Panc1 (cell line): ENCODE data around the gene AKIRIN1. TPM values are rescaled to one million over a fixed set of nuclear protein-coding genes. Genes with fewer than 3 reads are reported as not detected.
"Not testable (repeated sequence)": the region's sequence is repeated elsewhere in the genome, so short reads cannot be mapped to it uniquely, and the experiment has no call there.

ENCODE experiments used
- ATAC-seq: fragments of 200-7000 bp; cut with Tn5 transposase; 2 replicates; pipeline ENCODE4 v1.9.1; 2020; ENCODE audit warnings: mild to moderate bottlenecking, moderate library complexity
- BruUV-seq: library from RNA; stranded (reverse); fragments of 400-500 nt; replicated peaks from 2 replicates; lab custom pipeline; 2021; lab: Mats Ljungman, UMichigan
- CTCF ChIA-PET: fragments of 300-600 bp; sonication (Branson Sonifier 250); formaldehyde crosslinking; loops from one replicate; lab custom pipeline; 2022; ENCODE audit warnings: antibody characterized with exemption; lab: Charles Lee
- POLR2A ChIA-PET: fragments of 300-600 bp; sonication (Branson Sonifier 250); formaldehyde crosslinking; loops from one replicate; lab custom pipeline; 2022; ENCODE audit warnings: antibody characterized with exemption; lab: Charles Lee
- DNase-seq: peaks from one replicate; pipeline ENCODE4 v3.0.0-alpha.2; 2010; ENCODE audit warnings: low read depth, low spot score
- H3K27ac ChIP-seq: 2 replicates; pipeline ENCODE4 v1.5.1; 2011; ENCODE audit warnings: mild to moderate bottlenecking, low read length, inconsistent platforms
- H3K27me3 ChIP-seq: fragments of 200-500 bp; sonication (Bioruptor generic); 2 replicates; pipeline ENCODE4 v1.6.0; 2014; ENCODE audit warnings: low read length, inconsistent platforms; ENCODE audit not compliant: control insufficient read depth, insufficient read depth
- H3K36me3 ChIP-seq: fragments of 200-500 bp; sonication (Bioruptor generic); 2 replicates; pipeline ENCODE4 v1.5.1; 2014; ENCODE audit warnings: inconsistent platforms, mild to moderate bottlenecking, low read length, moderate library complexity; ENCODE audit not compliant: control insufficient read depth, insufficient read depth
- H3K4me1 ChIP-seq: 2 replicates; pipeline ENCODE4 v1.5.1; 2011; ENCODE audit warnings: inconsistent platforms, mild to moderate bottlenecking, low read length, moderate library complexity; ENCODE audit not compliant: control insufficient read depth, insufficient read depth
- H3K4me3 ChIP-seq, 2 experiments: 2 replicates each; pipeline ENCODE4 v1.5.1; 2011 to 2012; ENCODE audit warnings: low read depth in 2 of 2, low read length in 2 of 2, mild to moderate bottlenecking in 2 of 2, inconsistent platforms in 1 of 2, moderate library complexity in 1 of 2
- H3K9me3 ChIP-seq: fragments of 200-500 bp; sonication (Bioruptor generic); 2 replicates; pipeline ENCODE4 v1.5.1; 2014; ENCODE audit warnings: low read depth, mild to moderate bottlenecking, inconsistent platforms, low read length, moderate library complexity; ENCODE audit not compliant: control insufficient read depth, insufficient read depth
- POLR2AphosphoS5 ChIP-seq: IDR thresholded peaks from 2 replicates; pipeline ENCODE4 v1.6.1; 2012; ENCODE audit warnings: mild to moderate bottlenecking, low read depth, low read length, moderate library complexity
- SIN3A ChIP-seq: IDR thresholded peaks from 2 replicates; pipeline ENCODE4 v1.6.1; 2012; ENCODE audit warnings: low read depth, mild to moderate bottlenecking, low read length, moderate library complexity, borderline replicate concordance; ENCODE audit not compliant: insufficient read depth
- TCF7L2 ChIP-seq: IDR thresholded peaks from 2 replicates; pipeline ENCODE4 v1.6.1; 2011; ENCODE audit warnings: mild to moderate bottlenecking, low read depth, low read length, inconsistent platforms
- in situ Hi-C: cut with HindIII; loops from 2 replicates; pipeline ENCODE4 v1.10.0; 2016; ENCODE audit warnings: low sequenced_read_pairs, low pct_unique_long_range_greater_than_20kb
- intact Hi-C: fragments of 100-400 bp; cut with micrococcal nuclease; formaldehyde crosslinking; loops from one replicate; pipeline ENCODE4 v1.10.0; 2022; ENCODE audit not compliant: unreplicated experiment
- total RNA-seq: library from RNA; stranded (reverse); gene quantifications from one replicate; pipeline ENCODE4 v1.2.1, GENCODE V29; 2021; ENCODE audit not compliant: unreplicated experiment
- TF ChIP-seq, protein P1 (sequence below): fragments of 450-650 bp; IDR thresholded peaks from 2 replicates; pipeline ENCODE4 v1.5.1; 2017; ENCODE audit warnings: mild to moderate bottlenecking
- TF ChIP-seq, protein P2 (sequence below), 2 experiments: IDR thresholded peaks; 2 replicates each; pipeline ENCODE4 v1.6.1; 2011 to 2012; ENCODE audit warnings: low read depth in 2 of 2, control low read depth in 1 of 2, low read length in 1 of 2, mild to moderate bottlenecking in 1 of 2, moderate library complexity in 1 of 2; ENCODE audit not compliant: insufficient read depth in 1 of 2

AKIRIN1 gene
- total RNA-seq, 1 experiment from 2014 or later, result 116 TPM

DNA sequence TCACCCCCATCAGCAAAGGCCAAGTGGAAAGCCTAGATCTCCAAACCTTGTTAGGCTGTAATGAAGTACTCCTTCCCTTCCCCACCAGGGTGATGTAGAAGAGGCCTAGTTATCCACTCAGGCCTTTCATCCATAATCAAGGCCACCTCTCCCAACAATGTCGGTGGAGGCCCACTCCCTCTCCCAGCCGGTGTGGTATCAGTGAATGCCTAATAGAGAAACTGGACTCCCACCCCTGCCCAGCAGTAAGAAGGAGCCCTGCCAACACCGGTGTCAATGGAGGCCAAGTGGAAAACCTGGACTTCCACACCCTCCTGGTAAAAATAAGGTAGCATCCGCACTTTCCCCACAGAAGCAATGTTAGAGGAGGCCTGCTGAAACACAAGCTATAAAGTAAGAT is 58.9 kb downstream of the AKIRIN1 start:
- Histone ChIP-seq H3K9me3 (no peaks in the 10 kb centered on the region), H3K27me3 (no peaks in the 10 kb centered on the region), H3K27ac (no peak overlapping the region), H3K36me3 (no peaks in the 10 kb centered on the region), H3K4me1 (no peaks in the 10 kb centered on the region), H3K4me3 (no peak overlapping the region)
- intact Hi-C loops, result no loop called here
- DNase-seq, result no peak
- POLR2A ChIA-PET, result no interaction called here
- BruUV-seq, result no TSS peak
- ATAC-seq, result no peak
- in situ Hi-C loops, result no loop called here
- CTCF ChIA-PET, result no interaction called here
- TF ChIP-seq SIN3A (no peak), POLR2AphosphoS5 (no peak), TCF7L2 (no peak)
- TF ChIP-seq, protein P1, sequence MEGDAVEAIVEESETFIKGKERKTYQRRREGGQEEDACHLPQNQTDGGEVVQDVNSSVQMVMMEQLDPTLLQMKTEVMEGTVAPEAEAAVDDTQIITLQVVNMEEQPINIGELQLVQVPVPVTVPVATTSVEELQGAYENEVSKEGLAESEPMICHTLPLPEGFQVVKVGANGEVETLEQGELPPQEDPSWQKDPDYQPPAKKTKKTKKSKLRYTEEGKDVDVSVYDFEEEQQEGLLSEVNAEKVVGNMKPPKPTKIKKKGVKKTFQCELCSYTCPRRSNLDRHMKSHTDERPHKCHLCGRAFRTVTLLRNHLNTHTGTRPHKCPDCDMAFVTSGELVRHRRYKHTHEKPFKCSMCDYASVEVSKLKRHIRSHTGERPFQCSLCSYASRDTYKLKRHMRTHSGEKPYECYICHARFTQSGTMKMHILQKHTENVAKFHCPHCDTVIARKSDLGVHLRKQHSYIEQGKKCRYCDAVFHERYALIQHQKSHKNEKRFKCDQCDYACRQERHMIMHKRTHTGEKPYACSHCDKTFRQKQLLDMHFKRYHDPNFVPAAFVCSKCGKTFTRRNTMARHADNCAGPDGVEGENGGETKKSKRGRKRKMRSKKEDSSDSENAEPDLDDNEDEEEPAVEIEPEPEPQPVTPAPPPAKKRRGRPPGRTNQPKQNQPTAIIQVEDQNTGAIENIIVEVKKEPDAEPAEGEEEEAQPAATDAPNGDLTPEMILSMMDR, result no peak
- TF ChIP-seq, protein P2, sequence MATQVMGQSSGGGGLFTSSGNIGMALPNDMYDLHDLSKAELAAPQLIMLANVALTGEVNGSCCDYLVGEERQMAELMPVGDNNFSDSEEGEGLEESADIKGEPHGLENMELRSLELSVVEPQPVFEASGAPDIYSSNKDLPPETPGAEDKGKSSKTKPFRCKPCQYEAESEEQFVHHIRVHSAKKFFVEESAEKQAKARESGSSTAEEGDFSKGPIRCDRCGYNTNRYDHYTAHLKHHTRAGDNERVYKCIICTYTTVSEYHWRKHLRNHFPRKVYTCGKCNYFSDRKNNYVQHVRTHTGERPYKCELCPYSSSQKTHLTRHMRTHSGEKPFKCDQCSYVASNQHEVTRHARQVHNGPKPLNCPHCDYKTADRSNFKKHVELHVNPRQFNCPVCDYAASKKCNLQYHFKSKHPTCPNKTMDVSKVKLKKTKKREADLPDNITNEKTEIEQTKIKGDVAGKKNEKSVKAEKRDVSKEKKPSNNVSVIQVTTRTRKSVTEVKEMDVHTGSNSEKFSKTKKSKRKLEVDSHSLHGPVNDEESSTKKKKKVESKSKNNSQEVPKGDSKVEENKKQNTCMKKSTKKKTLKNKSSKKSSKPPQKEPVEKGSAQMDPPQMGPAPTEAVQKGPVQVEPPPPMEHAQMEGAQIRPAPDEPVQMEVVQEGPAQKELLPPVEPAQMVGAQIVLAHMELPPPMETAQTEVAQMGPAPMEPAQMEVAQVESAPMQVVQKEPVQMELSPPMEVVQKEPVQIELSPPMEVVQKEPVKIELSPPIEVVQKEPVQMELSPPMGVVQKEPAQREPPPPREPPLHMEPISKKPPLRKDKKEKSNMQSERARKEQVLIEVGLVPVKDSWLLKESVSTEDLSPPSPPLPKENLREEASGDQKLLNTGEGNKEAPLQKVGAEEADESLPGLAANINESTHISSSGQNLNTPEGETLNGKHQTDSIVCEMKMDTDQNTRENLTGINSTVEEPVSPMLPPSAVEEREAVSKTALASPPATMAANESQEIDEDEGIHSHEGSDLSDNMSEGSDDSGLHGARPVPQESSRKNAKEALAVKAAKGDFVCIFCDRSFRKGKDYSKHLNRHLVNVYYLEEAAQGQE (IDR thresholded peaks at IDR 0.05; ENCODE audit: insufficient read depth in 1 of 2, low read depth in 2 of 2, low read length in 1 of 2), result no peak

DNA sequence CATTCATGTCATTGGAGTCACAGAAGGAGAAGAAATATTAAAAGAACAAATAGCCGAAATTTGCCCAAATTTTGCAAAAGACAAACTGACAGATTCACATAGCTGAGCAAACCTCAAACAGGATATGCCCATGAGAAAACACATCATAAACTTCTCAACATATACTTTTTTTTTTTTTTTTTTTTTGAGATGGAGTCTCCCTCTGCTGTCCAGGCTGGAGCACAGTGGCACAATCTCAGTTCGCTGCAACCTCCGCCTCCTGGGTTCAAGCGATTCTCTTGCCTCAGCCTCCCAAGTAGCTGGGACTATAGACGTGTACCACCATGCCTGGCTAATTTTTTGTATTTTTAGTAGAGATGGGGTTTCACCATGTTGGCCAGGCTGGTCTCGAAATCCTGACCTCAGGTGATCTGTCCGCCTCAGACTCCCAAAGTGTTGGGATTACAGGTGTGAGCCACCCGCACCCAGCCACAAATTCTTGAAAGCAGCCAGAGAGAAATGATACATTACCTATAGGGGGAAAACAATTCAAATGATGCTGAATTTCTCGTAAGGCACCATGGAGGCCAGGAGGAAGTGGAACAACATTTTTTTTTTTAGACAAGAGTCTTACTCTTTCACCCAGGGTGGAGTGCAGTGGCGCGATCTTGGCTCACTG is 60.2 kb downstream of the AKIRIN1 start:
- intact Hi-C loops, H3K9me3 ChIP-seq, H3K27ac ChIP-seq, BruUV-seq, H3K27me3 ChIP-seq, DNase-seq, POLR2A ChIA-PET, in situ Hi-C loops, H3K36me3 ChIP-seq, H3K4me3 ChIP-seq, ATAC-seq, H3K4me1 ChIP-seq: not testable (repeated sequence)
- CTCF ChIA-PET, result interaction anchor here (0.6 kb wide), 1 partner anchor 39 kb away, joined by 6 read pairs; no protein-coding TSS in a partner anchor

DNA sequence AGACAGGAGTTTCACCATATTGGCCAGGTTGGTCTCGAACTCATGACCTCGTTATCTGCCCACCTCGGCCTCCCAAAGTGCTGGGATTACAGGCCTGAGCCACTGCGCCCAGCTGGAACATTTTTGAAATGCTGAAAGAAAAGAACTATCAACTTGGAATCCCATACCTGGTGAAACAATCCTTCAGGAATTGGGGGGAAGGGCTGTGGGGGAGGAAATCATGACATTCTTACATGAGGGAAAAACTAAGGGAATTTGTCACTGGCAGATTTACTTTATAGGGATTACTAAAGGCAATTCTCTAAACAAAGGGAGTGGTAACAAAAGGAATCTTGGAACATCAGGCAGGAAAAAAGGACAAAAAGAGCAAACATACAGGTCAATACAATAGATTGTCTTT is 60.9 kb downstream of the AKIRIN1 start:
- Histone ChIP-seq H3K27me3 (no peaks in the 10 kb centered on the region), H3K9me3 (no peaks in the 10 kb centered on the region), H3K4me3 (no peak overlapping the region), H3K27ac (no peak overlapping the region), H3K36me3 (no peaks in the 10 kb centered on the region), H3K4me1 (no peaks in the 10 kb centered on the region)
- TF ChIP-seq SIN3A (no peak), POLR2AphosphoS5 (no peak), TCF7L2 (no peak)
- TF ChIP-seq, protein P1, result no peak
- TF ChIP-seq, protein P2 (IDR thresholded peaks at IDR 0.05; ENCODE audit: insufficient read depth in 1 of 2, low read depth in 2 of 2, low read length in 1 of 2), result no peak
- BruUV-seq, result no TSS peak
- DNase-seq, result no peak
- no peak for ATAC-seq
- in situ Hi-C loops, result no loop called here
- ChIA-PET CTCF (no interaction called here), POLR2A (no interaction called here)
- intact Hi-C loops, result no loop called here
